ENCODE measurements around the gene ZBED4. TPM values are rescaled to one million over a fixed set of nuclear protein-coding genes. Genes with fewer than 3 reads are reported as not detected.

ZBED4 gene
- total RNA-seq, 1 donor from 2014 or later: 36.5 TPM

DNA sequence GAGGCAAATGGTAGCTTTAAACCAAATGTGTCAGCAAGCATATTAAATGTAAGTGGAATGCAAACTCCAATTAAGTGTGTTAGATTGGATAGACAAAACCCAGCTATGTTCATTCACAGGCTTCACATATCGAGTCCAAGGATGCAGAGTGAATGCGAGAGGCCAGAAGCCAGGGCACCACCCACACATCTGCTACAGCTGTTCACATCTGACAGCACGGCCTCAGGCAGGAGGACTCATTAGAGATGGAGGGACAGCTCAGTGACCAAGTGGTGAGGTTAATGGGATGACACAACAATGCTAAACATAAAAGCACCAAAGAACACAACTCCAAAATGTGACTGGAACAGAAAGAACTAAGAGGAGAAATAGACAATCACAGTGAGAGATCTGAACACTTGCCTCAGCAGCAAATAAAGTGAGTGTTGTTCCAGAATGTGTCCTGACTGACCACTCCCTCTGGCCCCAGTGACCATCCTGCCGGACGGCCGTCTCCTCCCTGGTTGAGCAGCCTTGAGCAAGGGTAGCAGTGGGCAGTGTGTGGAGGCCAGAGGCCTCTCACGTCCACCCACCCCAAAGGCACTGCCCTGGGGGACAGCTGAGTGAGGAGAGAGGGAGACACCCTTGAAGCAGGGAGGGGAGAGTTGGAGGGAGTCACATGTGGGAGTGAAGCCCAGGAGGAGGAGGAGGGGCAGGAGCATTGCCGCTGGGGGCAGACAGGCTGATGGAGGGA, 40.8 kb downstream of the ZBED4 start:
- Mint-ChIP-seq H3K27me3 (no peaks in the 10 kb centered on the region), H3K27ac (no peak overlapping the region), H3K4me3 (ENCODE audit: low read depth) (no peak overlapping the region), H3K9me3 (ENCODE audit: low read depth) (peaks cover 10% of the 10 kb centered on the region), H3K4me1 (ENCODE audit: low read depth) (no peaks in the 10 kb centered on the region), H3K36me3 (ENCODE audit: insufficient read depth) (peaks cover 55% of the 10 kb centered on the region)
- TF ChIP-seq, protein P1, sequence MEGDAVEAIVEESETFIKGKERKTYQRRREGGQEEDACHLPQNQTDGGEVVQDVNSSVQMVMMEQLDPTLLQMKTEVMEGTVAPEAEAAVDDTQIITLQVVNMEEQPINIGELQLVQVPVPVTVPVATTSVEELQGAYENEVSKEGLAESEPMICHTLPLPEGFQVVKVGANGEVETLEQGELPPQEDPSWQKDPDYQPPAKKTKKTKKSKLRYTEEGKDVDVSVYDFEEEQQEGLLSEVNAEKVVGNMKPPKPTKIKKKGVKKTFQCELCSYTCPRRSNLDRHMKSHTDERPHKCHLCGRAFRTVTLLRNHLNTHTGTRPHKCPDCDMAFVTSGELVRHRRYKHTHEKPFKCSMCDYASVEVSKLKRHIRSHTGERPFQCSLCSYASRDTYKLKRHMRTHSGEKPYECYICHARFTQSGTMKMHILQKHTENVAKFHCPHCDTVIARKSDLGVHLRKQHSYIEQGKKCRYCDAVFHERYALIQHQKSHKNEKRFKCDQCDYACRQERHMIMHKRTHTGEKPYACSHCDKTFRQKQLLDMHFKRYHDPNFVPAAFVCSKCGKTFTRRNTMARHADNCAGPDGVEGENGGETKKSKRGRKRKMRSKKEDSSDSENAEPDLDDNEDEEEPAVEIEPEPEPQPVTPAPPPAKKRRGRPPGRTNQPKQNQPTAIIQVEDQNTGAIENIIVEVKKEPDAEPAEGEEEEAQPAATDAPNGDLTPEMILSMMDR (IDR thresholded peaks at IDR 0.05; ENCODE audit: unreplicated experiment): no peak
- DNase-seq (ENCODE audit: low spot score, unreplicated experiment): no peak

DNA sequence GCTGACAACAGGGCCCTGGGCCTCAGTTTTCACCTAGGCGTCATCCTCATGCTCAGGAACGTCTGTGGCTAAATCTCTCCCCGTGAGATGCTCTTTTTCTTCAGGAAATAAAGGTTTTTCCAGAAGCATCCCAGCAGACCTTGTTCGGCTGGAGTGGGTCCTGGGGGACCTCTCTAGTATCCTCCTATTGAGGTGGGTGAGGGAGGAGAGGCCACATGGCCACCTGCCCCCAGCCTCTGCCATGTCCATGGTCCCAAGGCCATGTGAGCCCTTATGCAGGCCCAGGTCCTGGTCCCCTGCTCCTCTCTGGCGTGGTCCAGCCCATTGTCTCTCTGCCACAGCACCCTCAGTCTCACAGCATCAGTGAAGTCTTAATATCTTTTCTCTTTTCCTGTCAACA, 42.6 kb downstream of the ZBED4 start:
- Mint-ChIP-seq H3K9me3 (ENCODE audit: low read depth) (peaks cover 8% of the 10 kb centered on the region), H3K4me1 (ENCODE audit: low read depth) (no peaks in the 10 kb centered on the region), H3K4me3 (ENCODE audit: low read depth) (no peak overlapping the region), H3K36me3 (ENCODE audit: insufficient read depth) (peaks cover 42% of the 10 kb centered on the region), H3K27me3 (no peaks in the 10 kb centered on the region), H3K27ac (no peak overlapping the region)
- TF ChIP-seq, protein P1 (IDR thresholded peaks at IDR 0.05; ENCODE audit: unreplicated experiment): no peak
- DNase-seq (ENCODE audit: low spot score, unreplicated experiment): no peak

DNA sequence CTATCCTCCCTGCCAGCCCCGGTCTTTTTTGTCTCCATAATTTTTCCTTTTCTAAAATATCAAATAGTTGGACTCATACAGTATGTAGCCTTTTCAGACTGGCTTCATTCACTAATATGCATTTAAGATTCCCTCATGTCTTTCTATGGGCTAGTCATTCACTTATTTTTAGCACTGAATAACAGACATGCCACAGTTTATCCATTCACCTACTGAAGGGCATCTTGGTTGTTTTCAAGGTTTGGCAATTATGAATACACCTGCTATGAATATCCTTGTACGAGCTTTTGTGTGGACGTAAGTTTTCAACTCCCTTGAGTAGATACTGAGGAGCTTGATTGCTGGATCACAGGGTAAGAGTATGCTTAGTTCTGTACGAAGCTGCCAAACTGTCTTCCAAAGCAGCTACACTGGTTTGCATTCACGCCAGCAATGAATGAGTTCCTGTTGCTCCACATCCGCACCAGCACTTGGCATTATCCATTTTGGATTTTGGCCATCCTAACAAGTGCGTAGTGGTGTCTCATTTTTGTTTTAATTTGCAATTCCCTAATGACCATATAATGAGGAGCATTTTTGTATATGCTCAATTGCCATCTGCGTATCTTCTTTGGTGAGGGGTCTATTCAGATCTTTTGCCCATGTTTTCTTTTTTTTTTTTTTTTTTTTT, 43.5 kb downstream of the ZBED4 start:
- TF ChIP-seq, protein P1 (IDR thresholded peaks at IDR 0.05; ENCODE audit: unreplicated experiment): no peak
- H3K4me3 Mint-ChIP-seq (ENCODE audit: low read depth): no peak overlapping the region
- DNase-seq (ENCODE audit: low spot score, unreplicated experiment): no peak
- H3K27me3 Mint-ChIP-seq: no peaks in the 10 kb centered on the region
- H3K36me3 Mint-ChIP-seq (ENCODE audit: insufficient read depth): peaks cover 44% of the 10 kb centered on the region
- no peak overlapping the region for H3K27ac Mint-ChIP-seq
- H3K9me3 Mint-ChIP-seq (ENCODE audit: low read depth): peaks cover 4% of the 10 kb centered on the region
- no peaks in the 10 kb centered on the region for H3K4me1 Mint-ChIP-seq (ENCODE audit: low read depth)

DNA sequence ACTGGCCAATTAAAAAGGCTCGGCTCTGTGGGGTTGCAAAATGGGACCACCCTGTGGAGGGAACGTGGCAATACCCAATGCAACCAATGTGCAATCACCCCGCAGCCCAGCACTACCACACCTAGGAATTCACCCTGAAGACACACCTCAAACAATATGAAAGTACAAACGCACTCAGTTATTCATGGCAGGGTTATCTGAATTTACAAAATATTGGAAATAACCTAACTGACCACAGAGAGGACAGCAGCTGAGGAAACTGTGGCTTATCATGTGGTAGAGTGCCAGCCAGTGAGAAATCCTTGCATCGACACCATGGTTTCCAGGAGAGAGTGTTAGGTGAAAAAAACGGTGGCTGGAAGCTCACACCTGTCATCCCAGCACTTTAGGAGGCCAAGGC, 45.9 kb downstream of the ZBED4 start:
- no peak overlapping the region for H3K4me3 Mint-ChIP-seq (ENCODE audit: low read depth)
- TF ChIP-seq, protein P1 (IDR thresholded peaks at IDR 0.05; ENCODE audit: unreplicated experiment): no peak
- no peak overlapping the region for H3K27ac Mint-ChIP-seq
- H3K36me3 Mint-ChIP-seq (ENCODE audit: insufficient read depth): peaks cover 27% of the 10 kb centered on the region
- no peaks in the 10 kb centered on the region for H3K4me1 Mint-ChIP-seq (ENCODE audit: low read depth)
- no peak for DNase-seq (ENCODE audit: low spot score, unreplicated experiment)
- no peaks in the 10 kb centered on the region for H3K9me3 Mint-ChIP-seq (ENCODE audit: low read depth)
- no peaks in the 10 kb centered on the region for H3K27me3 Mint-ChIP-seq

DNA sequence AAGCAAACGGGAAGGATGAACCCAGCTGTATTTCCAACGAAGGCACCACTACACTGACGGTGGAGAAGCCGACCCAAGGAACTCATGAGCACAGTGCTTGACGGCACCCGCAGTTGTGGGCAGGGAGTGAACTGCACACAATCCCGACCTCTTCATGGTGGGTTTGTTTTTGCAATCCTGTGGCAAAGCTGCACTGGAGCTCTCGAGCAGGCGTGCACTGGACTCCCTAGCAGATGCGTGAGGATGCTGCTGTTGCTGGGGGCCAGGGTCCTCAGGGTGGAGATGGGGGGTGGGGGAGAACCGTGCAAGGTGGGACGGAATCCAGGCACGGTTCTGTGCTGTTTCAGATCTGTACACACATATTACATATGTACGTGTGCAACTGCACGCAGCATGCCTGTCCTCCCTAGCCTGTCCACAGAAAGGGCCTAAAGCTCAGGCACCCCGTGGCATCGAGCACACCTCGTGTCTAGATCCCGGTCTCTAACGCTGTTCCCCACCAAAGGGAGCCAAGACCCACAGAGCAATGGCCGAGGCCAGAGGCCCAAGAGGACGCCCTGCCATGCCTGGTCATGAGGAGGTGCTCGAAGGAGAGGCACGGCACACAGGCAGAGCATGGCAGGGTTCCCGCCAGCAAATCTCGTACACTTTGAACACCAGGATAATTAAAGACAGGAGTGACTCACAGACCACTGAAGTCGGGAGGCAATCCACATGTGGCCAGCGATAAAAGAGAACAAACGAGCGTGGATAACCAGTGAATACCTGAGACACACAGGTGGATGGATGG, 47.0 kb downstream of the ZBED4 start:
- Mint-ChIP-seq H3K9me3 (ENCODE audit: low read depth) (no peaks in the 10 kb centered on the region), H3K36me3 (ENCODE audit: insufficient read depth) (peaks cover 24% of the 10 kb centered on the region), H3K27me3 (no peaks in the 10 kb centered on the region), H3K27ac (no peak overlapping the region), H3K4me3 (ENCODE audit: low read depth) (no peak overlapping the region), H3K4me1 (ENCODE audit: low read depth) (no peaks in the 10 kb centered on the region)
- TF ChIP-seq, protein P1 (IDR thresholded peaks at IDR 0.05; ENCODE audit: unreplicated experiment): no peak
- DNase-seq (ENCODE audit: low spot score, unreplicated experiment): no peak

All from progenitor cell of endocrine pancreas (in vitro differentiated cells).